NCI-H526 treated with DMSO at 0.1 percent for 48 hours (cell line): ENCODE results near the gene TDRD9.

Experiments used
- DNase-seq: peaks from one replicate; lab custom pipeline; 2025; lab: John Stamatoyannopoulos, UW

Gene TDRD9

DNA sequence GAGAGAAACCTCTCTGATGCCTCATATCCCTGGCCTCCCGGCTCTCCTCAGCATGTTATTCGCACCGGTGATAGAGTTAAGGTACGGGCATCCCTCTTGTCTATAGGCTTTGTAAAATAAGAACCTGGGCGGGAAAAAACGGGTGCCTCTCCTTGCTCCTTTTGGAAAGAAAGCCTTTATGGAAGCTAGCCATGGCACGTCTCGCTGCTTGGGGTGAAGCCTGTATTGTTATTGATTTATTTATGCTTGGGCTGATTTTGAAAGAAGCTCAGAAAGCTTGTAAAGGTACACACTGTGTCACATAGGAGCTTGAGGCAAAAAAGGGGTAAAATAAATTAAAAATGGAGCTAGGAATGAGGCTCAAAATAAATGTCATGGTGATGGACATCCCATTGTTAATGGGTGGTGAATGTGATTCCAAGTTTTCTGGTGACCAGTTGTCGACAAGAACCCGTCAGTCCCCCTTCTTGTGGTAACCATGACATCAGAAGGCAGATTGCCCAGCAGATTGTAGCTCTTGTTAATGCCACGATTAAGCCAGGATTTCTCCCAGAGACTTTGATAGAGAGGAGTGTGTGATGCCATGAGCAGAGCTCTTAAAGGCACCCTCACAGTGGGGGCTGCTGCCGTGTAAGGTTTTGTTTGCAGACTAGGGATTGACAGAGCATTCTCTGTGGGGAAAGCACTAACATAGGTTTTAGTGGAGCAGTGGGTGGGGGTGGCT lies 106.9 kb downstream of the TDRD9 start:
- DNase-seq: no peak

- no peak for DNase-seq
These were observed 108.0 kb downstream of the TDRD9 start for GRCh38 chr14:104036212-104036611.

DNA sequence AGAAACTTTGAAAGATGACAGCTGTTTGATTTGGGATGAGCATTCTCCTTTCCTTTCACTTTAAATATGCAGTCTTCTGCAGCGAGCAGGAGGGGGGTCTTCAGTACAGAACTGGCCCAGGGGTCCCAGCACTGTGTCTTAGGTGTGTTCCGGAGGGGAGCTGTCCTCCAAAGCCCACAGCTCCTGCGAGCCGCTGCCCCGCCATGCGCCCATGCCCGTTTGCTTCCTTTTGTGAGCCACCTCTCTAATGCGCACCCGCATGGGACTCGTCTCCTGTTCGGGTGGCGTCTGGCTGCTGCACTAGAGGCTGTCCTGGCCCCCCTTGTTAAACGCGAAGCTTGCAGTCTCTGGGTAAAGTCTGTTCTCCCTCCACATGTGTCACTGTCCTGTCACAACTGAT lies 108.8 kb downstream of the TDRD9 start:
- no peak for DNase-seq

- no peak for DNase-seq
These were observed 109.6 kb downstream of the TDRD9 start for GRCh38 chr14:104037903-104038302.

GRCh38 chr14:104039214-104039613 lies 111.0 kb downstream of the TDRD9 start:
- DNase-seq: no peak

GRCh38 chr14:104040539-104040938 lies 112.3 kb downstream of the TDRD9 start:
- DNase-seq: peak; percentile 77

DNA sequence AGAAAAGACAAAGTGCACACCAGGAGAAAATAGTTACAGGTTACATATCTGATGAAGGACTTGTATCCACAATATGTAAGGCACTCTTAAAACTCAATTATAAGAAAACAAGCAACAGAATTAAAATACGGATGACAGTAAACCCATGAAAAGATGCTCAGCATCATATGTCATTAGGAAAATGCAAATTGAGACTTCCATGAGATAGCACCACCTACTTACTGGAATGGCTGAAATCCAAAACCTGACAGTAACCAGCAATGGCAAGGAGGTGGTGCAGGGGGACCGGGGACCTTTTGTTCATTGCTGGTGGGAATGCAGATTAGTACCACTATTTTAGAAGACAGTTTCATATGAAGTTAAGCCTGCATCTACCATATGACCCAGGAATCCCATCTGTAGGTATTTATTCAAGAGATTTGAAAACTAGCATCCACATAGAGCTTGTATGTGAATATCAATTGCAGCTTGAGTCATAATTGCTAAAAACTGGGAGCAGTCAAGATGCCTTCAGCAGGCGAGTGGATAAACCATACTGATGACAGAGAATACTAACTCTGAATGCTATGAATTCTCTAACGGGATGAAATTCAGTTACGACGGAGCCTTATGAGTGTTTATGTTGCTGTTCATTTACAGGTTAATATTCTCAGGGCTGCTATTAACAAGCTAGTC lies 113.3 kb downstream of the TDRD9 start:
- peak; percentile 53 for DNase-seq

DNA sequence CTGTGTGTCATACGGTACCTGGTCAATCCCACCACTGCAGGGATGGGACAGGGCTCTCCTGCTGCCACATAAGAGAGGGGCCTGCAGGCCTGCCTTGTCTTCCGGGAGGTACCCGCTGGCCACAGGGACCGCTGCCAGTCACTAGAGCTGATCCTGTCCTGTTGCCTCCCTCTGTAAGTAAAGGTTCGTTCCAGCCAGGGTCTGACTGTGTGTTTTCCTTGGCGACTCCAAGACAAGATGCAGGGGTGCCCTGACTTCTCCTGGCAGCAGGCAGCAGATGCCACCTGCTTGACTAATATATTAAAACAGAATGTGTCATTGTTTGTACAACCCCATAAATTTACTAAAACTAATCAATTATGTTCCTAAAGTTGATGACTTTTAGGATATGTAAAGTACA lies 115.8 kb downstream of the TDRD9 start:
- no peak for DNase-seq

DNA sequence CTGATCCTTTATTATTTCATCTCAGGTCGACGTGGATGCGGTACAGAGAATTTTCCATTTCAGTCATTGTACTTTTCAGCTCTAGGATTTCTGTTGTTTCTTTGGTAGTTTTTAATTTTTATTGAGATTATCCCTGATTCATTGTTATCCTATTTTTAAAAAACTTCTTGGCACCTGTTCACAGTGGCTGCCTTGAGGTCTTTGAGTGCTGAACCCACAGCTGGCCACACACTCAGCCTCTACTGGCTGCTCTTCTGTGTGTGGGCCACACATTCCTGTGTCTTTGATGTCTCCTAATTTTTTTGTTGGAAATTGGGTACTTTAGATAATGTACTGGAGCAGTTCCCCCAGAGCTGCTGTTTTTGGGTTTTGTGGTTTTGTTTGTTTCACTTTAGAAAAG lies 119.5 kb downstream of the TDRD9 start:
- DNase-seq: no peak

DNA sequence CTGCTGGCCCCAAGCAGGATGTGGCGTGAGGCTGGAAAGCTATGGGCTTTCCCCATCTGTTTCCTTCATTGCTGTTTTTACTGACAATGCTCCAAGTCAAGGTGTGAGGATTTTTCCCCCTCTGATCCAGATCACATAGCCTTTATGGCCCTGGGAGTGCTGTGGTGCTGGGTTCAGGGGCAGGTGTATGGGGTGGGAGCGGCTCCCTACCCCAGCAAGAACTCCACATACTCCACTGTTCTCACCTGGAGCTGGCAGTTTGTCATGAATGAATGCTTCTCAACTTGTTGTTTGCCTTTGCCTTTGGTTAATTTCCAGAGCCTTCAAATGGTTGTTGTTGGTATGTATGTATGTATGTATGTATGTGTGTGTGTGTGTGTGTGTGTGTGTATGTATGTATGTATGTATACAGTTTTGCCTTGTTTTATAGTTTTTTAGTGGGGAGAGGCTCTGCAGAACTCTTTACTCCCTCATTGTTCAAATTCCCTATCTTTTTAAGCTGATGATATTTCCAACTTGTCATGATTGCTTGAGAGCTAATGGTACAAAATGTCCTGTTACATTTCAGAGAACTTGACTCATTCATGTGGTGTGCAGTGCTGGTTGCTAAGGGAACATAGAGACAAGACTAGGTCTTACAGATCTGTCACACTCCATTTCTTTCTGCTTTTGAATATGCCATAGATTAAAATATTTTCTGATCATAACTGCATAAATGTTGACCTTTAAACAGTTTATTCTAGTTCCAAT lies 120.7 kb downstream of the TDRD9 start:
- DNase-seq: peak; percentile 32

GRCh38 chr14:104049576-104050240 lies 121.5 kb downstream of the TDRD9 start:
- DNase-seq: no peak

GRCh38 chr14:104051092-104051813 lies 123.0 kb downstream of the TDRD9 start:
- DNase-seq: no peak

GRCh38 chr14:104054222-104054905 lies 126.1 kb downstream of the TDRD9 start:
- DNase-seq: no peak

GRCh38 chr14:104062281-104062680 lies 134.0 kb downstream of the TDRD9 start:
- DNase-seq: no peak

DNA sequence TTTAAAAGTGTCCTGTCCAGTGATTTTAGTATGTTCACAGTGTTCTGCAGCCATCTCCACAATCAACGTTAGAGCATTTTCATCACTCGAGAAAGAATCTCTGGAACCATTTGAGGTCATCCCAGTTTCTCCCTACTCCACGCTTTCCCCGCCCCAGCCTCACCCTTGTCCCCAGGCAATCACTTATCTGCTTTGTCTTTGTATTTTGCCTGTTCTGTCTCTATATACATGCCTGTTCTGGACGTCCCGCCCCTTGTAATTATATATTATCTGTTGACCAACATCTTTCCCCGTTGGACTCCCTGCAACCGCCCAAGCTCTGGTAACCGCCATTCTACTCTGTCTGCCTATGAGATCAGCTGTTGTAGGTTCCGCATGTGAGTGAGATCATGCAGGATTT lies 135.7 kb downstream of the TDRD9 start:
- no peak for DNase-seq

DNA sequence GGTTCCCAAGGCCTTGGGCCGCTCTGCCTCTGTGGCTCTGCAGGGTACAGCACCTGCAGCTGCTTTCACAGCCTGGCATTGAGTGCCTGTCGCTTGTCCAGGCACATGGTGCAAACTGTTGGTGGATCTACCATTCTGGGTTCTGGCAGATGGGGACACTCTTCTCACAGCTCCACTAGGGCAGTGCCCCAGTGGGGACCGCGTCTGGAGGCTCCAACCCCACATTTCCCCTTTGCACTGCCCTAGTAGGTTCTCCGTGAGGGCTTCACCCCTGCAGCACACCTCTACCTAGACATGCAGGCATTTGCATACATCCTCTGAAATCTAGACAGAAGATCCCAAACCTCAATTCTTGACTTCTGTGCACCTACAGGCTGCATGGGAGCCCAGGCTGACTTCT lies 138.0 kb downstream of the TDRD9 start:
- no peak for DNase-seq

DNA sequence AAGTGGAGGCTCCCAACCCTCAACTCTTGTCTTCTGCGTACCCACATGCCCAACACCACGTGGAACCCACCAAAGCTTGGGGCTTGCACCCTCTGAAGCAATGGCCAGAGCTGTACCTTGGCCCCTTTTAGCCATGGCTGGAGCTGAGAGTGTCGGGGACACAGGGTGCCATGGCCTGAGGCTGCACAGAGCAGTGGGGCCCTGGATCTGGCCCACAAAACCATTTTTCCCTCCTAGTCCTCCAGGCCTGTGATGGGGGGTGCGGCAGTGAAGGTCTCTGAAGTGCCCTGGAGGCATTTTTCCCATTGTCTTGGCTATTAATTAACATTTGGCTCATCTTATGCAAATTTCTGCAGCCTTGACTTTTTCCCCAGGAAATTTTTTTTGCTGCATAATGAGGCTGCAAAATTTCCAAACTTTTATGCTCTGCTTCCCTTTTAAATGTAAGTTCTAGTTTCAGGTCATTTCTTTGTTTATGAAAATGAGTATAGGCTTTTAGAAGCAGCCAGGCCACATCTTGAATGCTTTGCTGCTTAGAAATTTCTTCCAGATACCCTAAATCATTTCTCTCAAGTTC lies 138.6 kb downstream of the TDRD9 start:
- no peak for DNase-seq

DNA sequence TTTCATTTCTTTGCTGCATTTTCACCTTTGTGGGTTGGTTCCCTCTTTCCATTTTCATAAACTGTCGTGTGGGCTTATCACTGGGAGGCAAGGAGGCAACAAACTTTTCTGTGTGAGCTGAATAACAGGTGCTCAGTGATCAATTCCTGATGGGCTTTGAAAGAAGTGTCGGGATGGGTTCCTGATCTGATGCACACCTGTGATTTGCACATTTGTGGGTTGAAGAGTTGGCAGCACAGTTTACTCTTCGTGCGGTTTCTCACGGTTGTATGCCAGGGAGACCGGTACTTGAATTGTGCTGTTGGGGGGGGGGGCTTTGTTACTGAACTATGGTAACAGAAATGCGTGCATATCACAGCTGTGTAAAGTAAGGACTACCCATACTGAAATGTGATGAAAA lies 141.3 kb downstream of the TDRD9 start:
- DNase-seq: no peak

DNA sequence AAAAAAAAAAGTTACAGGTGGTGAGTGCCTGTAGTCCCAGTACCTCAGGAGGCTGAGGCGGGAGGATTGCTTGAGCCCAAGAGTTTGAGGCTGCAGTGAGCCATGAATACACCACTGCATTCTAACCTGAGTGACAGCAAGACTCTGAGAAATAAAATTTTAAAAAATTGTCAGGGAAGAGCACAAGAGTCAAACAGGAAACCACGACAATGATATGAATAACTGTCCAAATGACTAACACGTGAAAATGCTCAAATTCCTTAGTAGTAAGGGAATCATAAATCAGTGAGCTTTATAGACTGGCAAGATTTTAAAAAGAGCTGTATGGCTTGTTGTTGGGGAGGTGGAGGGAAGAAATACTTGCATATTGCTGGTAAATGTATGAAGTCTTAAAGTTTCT lies 144.3 kb downstream of the TDRD9 start:
- no peak for DNase-seq

GRCh38 chr14:104073764-104074163 lies 145.5 kb downstream of the TDRD9 start:
- DNase-seq: no peak
